ENCODE data around the gene AOPEP.

The AOPEP gene

DNA sequence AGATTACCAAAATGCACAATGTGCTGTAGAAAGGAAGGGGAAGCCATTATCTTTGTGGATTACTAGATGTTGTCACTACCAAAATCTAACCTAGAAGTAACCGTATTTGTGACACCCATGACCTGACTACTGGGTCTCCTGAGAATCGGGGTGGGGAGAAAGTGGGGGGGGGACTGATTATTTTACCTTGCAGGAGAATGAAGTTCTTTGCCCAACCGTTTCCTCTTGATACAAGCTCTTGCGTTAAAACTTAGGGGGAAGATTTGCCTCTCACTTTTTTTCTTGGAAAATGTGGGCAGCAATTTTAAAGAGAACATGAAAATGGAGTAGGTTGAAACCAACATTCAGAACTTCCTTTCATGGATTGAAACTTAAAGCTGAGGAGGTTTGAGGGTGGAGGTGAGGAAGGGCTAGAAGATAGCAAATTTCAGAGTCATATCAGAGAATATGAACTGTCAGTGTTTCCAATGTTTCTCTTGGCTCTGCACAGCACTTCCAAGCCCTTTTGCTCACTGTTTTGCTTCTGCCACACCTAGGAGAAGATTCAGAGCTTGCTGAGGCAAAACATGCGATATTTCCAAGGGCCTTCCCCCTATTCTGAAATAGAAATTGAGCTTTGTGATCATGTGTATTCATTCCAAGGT is 280.8 kb downstream of the AOPEP start:
- Histone ChIP-seq H3K27ac (ENCODE audit: low read depth, low read length) (no peak overlapping the region), H3K4me3 (ENCODE audit: low read length) (no peak overlapping the region), H3K36me3 (ENCODE audit: insufficient read depth, low read length) (no peaks in the 10 kb centered on the region; the same call in 1 of the 2 replicates), H3K9me3 (ENCODE audit: insufficient read depth, low read depth, low read length) (no peaks in the 10 kb centered on the region), H3K9ac (ENCODE audit: low read depth, low read length) (no peak overlapping the region), H3K4me1 (ENCODE audit: insufficient read depth, low read length) (0 out of 2 replicates have a peak, but pooled peaks cover 4% of the 10 kb centered on the region), H3K27me3 (ENCODE audit: insufficient read depth, low read length) (peaks cover 38% of the 10 kb centered on the region)
- WGBS, result 93% methylated on average over 5 of the region's 5 CpGs

DNA sequence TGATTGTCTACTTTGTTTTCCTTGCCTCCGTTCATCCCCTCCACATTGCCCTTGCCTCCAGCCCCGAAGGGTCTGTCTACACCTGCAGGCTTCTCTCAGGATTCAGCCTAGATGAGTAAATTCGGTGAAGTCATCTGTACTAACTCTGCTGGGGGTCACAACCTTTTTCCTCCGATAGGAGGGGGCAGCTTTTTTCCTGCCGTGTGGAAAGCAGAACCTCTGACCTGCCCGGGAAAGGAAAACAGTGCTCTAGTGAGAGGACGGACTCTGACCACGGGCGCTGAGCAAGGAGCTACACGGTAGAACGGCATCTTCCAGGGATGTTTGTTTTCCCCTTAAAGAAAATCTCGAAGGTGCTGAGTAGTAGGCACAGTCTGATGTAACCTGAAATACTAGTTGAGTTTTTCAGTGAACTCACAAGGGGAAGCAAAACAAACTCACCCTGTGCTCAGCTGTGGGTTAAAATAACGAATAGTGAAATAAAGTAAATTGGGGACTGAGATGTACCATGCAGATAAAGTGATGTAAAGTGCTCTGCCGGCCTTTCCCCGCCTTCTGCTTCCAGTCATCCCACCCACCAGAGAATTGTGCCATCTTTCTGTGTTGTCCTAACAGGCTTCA is 281.8 kb downstream of the AOPEP start:
- Histone ChIP-seq H3K36me3 (ENCODE audit: insufficient read depth, low read length) (no peaks in the 10 kb centered on the region; the same call in 1 of the 2 replicates), H3K9ac (ENCODE audit: low read depth, low read length) (no peak overlapping the region), H3K4me3 (ENCODE audit: low read length) (no peak overlapping the region), H3K27me3 (ENCODE audit: insufficient read depth, low read length) (peaks cover 29% of the 10 kb centered on the region), H3K9me3 (ENCODE audit: insufficient read depth, low read depth, low read length) (no peaks in the 10 kb centered on the region), H3K4me1 (ENCODE audit: insufficient read depth, low read length) (0 out of 2 replicates have a peak, but pooled peaks cover 4% of the 10 kb centered on the region), H3K27ac (ENCODE audit: low read depth, low read length) (no peak overlapping the region)
- 72% methylated on average over 15 of the region's 15 CpGs for WGBS

DNA sequence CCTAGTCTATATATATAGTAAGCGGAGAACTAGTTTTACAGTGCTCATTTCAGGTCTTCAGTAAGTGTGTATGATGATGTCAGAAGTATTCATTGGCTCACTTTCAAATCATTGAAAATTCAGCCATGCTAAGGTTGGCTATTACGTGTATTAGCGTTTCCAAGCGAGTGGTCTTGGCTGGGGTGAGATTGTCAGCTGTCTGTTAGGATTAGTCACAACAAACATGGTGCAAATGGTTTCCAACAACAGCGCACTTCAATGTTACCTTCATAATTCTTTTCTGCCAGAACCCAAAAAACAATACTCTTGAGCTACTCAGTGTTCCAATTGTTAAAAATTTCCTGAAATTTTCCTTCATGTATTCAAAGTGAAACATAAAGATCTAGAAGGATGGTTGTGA is 283.0 kb downstream of the AOPEP start:
- Histone ChIP-seq H3K4me1 (ENCODE audit: insufficient read depth, low read length) (no peaks in the 10 kb centered on the region), H3K27me3 (ENCODE audit: insufficient read depth, low read length) (peaks cover 17% of the 10 kb centered on the region), H3K9ac (ENCODE audit: low read depth, low read length) (no peak overlapping the region), H3K27ac (ENCODE audit: low read depth, low read length) (no peak overlapping the region), H3K36me3 (ENCODE audit: insufficient read depth, low read length) (no peaks in the 10 kb centered on the region; the same call in 1 of the 2 replicates), H3K4me3 (ENCODE audit: low read length) (no peak overlapping the region), H3K9me3 (ENCODE audit: insufficient read depth, low read depth, low read length) (no peaks in the 10 kb centered on the region)
- 95% methylated on average over 5 of the region's 5 CpGs for WGBS

DNA sequence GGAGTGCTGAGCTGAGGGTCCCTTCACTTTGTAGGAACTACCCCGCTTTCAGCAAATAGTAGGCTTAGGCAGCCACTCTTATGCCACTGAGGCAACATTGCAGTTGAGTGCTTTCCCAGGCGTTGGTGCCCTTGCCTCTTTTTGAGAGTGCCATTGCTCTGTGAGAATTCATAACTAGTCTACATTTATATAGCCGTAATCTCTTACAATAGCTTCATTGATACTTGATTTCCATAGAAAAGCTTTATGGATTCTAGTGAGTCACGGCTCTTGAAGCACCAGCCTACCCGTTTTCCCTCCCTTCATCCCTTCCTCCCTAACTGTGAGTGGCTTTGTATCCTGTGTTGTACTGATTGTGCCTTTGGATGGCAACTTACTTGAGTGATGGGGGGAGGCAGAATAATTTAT is 283.9 kb downstream of the AOPEP start:
- WGBS, result 83% methylated on average over 3 of the region's 5 CpGs

DNA sequence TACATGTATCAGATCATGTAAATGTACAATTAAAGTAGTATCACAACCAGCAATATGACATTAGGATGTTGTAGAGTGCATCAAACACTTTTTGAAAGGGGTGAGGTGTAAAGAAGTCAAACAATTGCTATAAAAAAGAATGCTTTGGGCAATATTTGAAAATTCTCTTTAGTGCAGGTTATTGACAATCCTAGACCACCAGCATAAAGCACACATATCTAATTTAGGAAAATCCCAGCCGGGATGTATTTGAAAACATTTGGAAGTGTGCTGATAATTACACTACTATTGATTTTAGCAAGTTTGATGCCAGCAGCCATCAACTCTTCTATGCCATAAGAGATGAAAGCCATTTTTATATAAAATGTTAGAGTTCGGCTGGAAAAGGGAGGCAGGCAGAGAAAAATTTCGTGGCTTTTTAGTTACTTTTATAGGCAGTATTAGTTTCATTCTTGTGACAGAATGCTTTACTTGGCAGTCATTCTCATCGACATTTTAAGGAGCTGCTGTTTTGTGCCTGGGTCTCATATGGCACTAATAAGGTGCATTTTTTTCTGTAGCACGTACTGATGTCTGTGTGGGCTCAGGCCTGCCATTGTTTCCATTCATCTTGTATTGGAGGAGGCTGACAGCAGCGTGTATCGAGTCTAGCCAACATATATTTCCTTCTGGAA is 285.7 kb downstream of the AOPEP start:
- H3K36me3 ChIP-seq (ENCODE audit: insufficient read depth, low read length), result peaks cover 3% of the 10 kb centered on the region; the same call in 1 of the 2 replicates
- no peaks in the 10 kb centered on the region for H3K27me3 ChIP-seq (ENCODE audit: insufficient read depth, low read length)
- H3K9me3 ChIP-seq (ENCODE audit: insufficient read depth, low read depth, low read length), result no peaks in the 10 kb centered on the region
- H3K4me3 ChIP-seq (ENCODE audit: low read length), result no peak overlapping the region
- H3K9ac ChIP-seq (ENCODE audit: low read depth, low read length), result no peak overlapping the region
- no peak overlapping the region for H3K27ac ChIP-seq (ENCODE audit: low read depth, low read length)
- no peaks in the 10 kb centered on the region for H3K4me1 ChIP-seq (ENCODE audit: insufficient read depth, low read length)
- 74% methylated on average over 6 of the region's 7 CpGs for WGBS

More for the DNA sequence above, 283.9 kb downstream of the AOPEP start:
- H3K4me1 ChIP-seq (ENCODE audit: insufficient read depth, low read length), result no peaks in the 10 kb centered on the region
- H3K36me3 ChIP-seq (ENCODE audit: insufficient read depth, low read length), result no peaks in the 10 kb centered on the region; the same call in 1 of the 2 replicates
- peaks cover 11% of the 10 kb centered on the region for H3K27me3 ChIP-seq (ENCODE audit: insufficient read depth, low read length)
- H3K9ac ChIP-seq (ENCODE audit: low read depth, low read length), result no peak overlapping the region
- H3K27ac ChIP-seq (ENCODE audit: low read depth, low read length), result no peak overlapping the region
- no peaks in the 10 kb centered on the region for H3K9me3 ChIP-seq (ENCODE audit: insufficient read depth, low read depth, low read length)
- H3K4me3 ChIP-seq (ENCODE audit: low read length), result no peak overlapping the region

GRCh38 chr9:95012902-95013301 is 286.4 kb downstream of the AOPEP start:
- no peak overlapping the region for H3K27ac ChIP-seq (ENCODE audit: low read depth, low read length)
- H3K9me3 ChIP-seq (ENCODE audit: insufficient read depth, low read depth, low read length), result no peaks in the 10 kb centered on the region
- H3K36me3 ChIP-seq (ENCODE audit: insufficient read depth, low read length), result peaks cover 3% of the 10 kb centered on the region; the same call in 1 of the 2 replicates
- 93% methylated on average over 1 of the region's 3 CpGs for WGBS
- H3K9ac ChIP-seq (ENCODE audit: low read depth, low read length), result no peak overlapping the region
- H3K4me3 ChIP-seq (ENCODE audit: low read length), result no peak overlapping the region
- H3K4me1 ChIP-seq (ENCODE audit: insufficient read depth, low read length), result no peaks in the 10 kb centered on the region
- no peaks in the 10 kb centered on the region for H3K27me3 ChIP-seq (ENCODE audit: insufficient read depth, low read length)

GRCh38 chr9:95014917-95015316 is 288.4 kb downstream of the AOPEP start:
- H3K9me3 ChIP-seq (ENCODE audit: insufficient read depth, low read depth, low read length), result no peaks in the 10 kb centered on the region
- H3K27me3 ChIP-seq (ENCODE audit: insufficient read depth, low read length), result no peaks in the 10 kb centered on the region
- H3K4me1 ChIP-seq (ENCODE audit: insufficient read depth, low read length), result no peaks in the 10 kb centered on the region; the same call in 1 of the 2 replicates
- no peak overlapping the region for H3K4me3 ChIP-seq (ENCODE audit: low read length)
- no peak overlapping the region for H3K9ac ChIP-seq (ENCODE audit: low read depth, low read length)
- 92% methylated on average over 2 of the region's 2 CpGs for WGBS
- H3K27ac ChIP-seq (ENCODE audit: low read depth, low read length), result no peak overlapping the region
- H3K36me3 ChIP-seq (ENCODE audit: insufficient read depth, low read length), result peaks cover 8% of the 10 kb centered on the region; the same call in 1 of the 2 replicates

- Histone ChIP-seq H3K36me3 (ENCODE audit: insufficient read depth, low read length) (peaks cover 12% of the 10 kb centered on the region; the same call in 1 of the 2 replicates), H3K4me1 (ENCODE audit: insufficient read depth, low read length) (no peaks in the 10 kb centered on the region; the same call in 1 of the 2 replicates), H3K27ac (ENCODE audit: low read depth, low read length) (no peak overlapping the region)
Observed at GRCh38 chr9:95015569-95015968, 289.1 kb downstream of the AOPEP start.

GRCh38 chr9:95017062-95017461 is 290.6 kb downstream of the AOPEP start:
- Histone ChIP-seq H3K9me3 (ENCODE audit: insufficient read depth, low read depth, low read length) (no peaks in the 10 kb centered on the region), H3K27me3 (ENCODE audit: insufficient read depth, low read length) (no peaks in the 10 kb centered on the region), H3K4me1 (ENCODE audit: insufficient read depth, low read length) (no peaks in the 10 kb centered on the region; the same call in 1 of the 2 replicates), H3K27ac (ENCODE audit: low read depth, low read length) (no peak overlapping the region), H3K9ac (ENCODE audit: low read depth, low read length) (no peak overlapping the region), H3K4me3 (ENCODE audit: low read length) (no peak overlapping the region), H3K36me3 (ENCODE audit: insufficient read depth, low read length) (peaks cover 12% of the 10 kb centered on the region; the same call in 1 of the 2 replicates)
- 100% methylated on average over 1 of the region's 1 CpG for WGBS

More at GRCh38 chr9:95015569-95015968, 289.1 kb downstream of the AOPEP start:
- Histone ChIP-seq H3K9ac (ENCODE audit: low read depth, low read length) (no peak overlapping the region), H3K4me3 (ENCODE audit: low read length) (no peak overlapping the region), H3K27me3 (ENCODE audit: insufficient read depth, low read length) (no peaks in the 10 kb centered on the region), H3K9me3 (ENCODE audit: insufficient read depth, low read depth, low read length) (no peaks in the 10 kb centered on the region)
- 95% methylated on average over 4 of the region's 4 CpGs for WGBS

DNA sequence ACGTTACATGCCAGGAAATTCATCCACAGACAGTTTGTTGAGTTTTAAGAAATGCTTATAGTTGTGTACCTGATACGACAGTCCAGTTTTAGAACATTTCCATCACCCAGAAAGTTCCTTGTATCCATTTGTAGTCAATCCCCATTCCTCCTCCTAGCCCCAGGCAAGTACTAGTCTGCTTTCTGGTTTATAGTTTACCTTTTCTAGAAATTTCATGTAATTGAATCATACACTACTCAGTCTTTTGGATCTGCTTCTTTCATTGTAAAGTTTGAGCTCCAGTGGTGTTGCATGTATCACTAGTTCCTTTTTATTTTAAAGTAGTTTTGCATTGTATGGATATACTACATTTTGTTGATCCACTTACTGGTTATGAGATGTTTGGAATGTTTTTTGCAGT is 291.2 kb downstream of the AOPEP start:
- Histone ChIP-seq H3K27me3 (ENCODE audit: insufficient read depth, low read length) (no peaks in the 10 kb centered on the region), H3K4me3 (ENCODE audit: low read length) (no peak overlapping the region), H3K4me1 (ENCODE audit: insufficient read depth, low read length) (no peaks in the 10 kb centered on the region; the same call in 1 of the 2 replicates), H3K9me3 (ENCODE audit: insufficient read depth, low read depth, low read length) (no peaks in the 10 kb centered on the region), H3K27ac (ENCODE audit: low read depth, low read length) (no peak overlapping the region), H3K9ac (ENCODE audit: low read depth, low read length) (no peak overlapping the region), H3K36me3 (ENCODE audit: insufficient read depth, low read length) (peaks cover 12% of the 10 kb centered on the region; the same call in 1 of the 2 replicates)
- WGBS, result 88% methylated on average over 2 of the region's 2 CpGs
